HEK293 (cell line): ENCODE results near the gene IGFN1.

Experiments used
- ATF2 ChIP-seq: fragments of 450-650 bp; formaldehyde crosslinking; IDR thresholded peaks from 2 replicates; pipeline ENCODE4 v1.5.1; 2016; ENCODE audit warnings: missing biosample characterization, missing genetic modification characterization, low read depth
- GLI2 ChIP-seq: fragments of 450-650 bp; formaldehyde crosslinking; IDR thresholded peaks from 2 replicates; pipeline ENCODE4; 2017; ENCODE audit warnings: missing biosample characterization, missing genetic modification characterization, low read depth, borderline replicate concordance
- GLIS2 ChIP-seq: fragments of 450-650 bp; formaldehyde crosslinking; IDR thresholded peaks from 2 replicates; pipeline ENCODE4 v1.5.1; 2016; ENCODE audit warnings: missing biosample characterization, missing genetic modification characterization
- HOXD13 ChIP-seq: sonication (generic); formaldehyde crosslinking; IDR thresholded peaks from 2 replicates; pipeline ENCODE4 v1.8.0; 2022; ENCODE audit warnings: missing genetic modification reagents, borderline replicate concordance
- IKZF3 ChIP-seq: fragments of 450-650 bp; IDR thresholded peaks from 2 replicates; pipeline ENCODE4 v1.5.0; 2018; ENCODE audit warnings: missing biosample characterization, mild to moderate bottlenecking, missing genetic modification characterization, moderate library complexity
- REPIN1 ChIP-seq: fragments of 450-650 bp; formaldehyde crosslinking; IDR thresholded peaks from 2 replicates; pipeline ENCODE4 v1.5.1; 2017; ENCODE audit warnings: missing biosample characterization, missing genetic modification characterization, low read depth
- SCRT2 ChIP-seq: fragments of 450-650 bp; formaldehyde crosslinking; IDR thresholded peaks from 2 replicates; pipeline ENCODE4 v1.5.1; 2016; ENCODE audit warnings: missing biosample characterization, missing genetic modification characterization
- SP3 ChIP-seq: fragments of 450-650 bp; formaldehyde crosslinking; IDR thresholded peaks from 2 replicates; pipeline ENCODE4 v1.5.1; 2016; ENCODE audit warnings: missing biosample characterization, missing genetic modification characterization
- TRIM28 ChIP-seq: IDR thresholded peaks from 2 replicates; pipeline ENCODE4 v1.6.1; 2011; ENCODE audit warnings: low read length, control low read depth, borderline replicate concordance
- WT1 ChIP-seq: fragments of 450-650 bp; formaldehyde crosslinking; IDR thresholded peaks from 2 replicates; pipeline ENCODE4 v1.5.1; 2016; ENCODE audit warnings: missing biosample characterization, missing genetic modification characterization
- YY2 ChIP-seq: fragments of 450-650 bp; formaldehyde crosslinking; IDR thresholded peaks from 2 replicates; pipeline ENCODE4 v1.5.1; 2016; ENCODE audit warnings: missing biosample characterization, missing genetic modification characterization
- ZBTB10 ChIP-seq: fragments of 450-650 bp; formaldehyde crosslinking; IDR thresholded peaks from 2 replicates; pipeline ENCODE4 v1.5.1; 2016; ENCODE audit warnings: missing biosample characterization, missing genetic modification characterization
- ZNF10 ChIP-seq: fragments of 450-650 bp; formaldehyde crosslinking; IDR thresholded peaks from 2 replicates; pipeline ENCODE4 v1.5.1; 2017; ENCODE audit warnings: missing biosample characterization, missing genetic modification characterization
- ZNF112 ChIP-seq: fragments of 450-650 bp; formaldehyde crosslinking; IDR thresholded peaks from 2 replicates; pipeline ENCODE4 v1.5.0; 2017; ENCODE audit warnings: missing biosample characterization, missing genetic modification characterization
- ZNF114 ChIP-seq: fragments of 450-650 bp; formaldehyde crosslinking; IDR thresholded peaks from 2 replicates; pipeline ENCODE4 v1.5.0; 2017; ENCODE audit warnings: missing biosample characterization, missing genetic modification characterization
- ZNF140 ChIP-seq: fragments of 450-650 bp; formaldehyde crosslinking; IDR thresholded peaks from 2 replicates; pipeline ENCODE4 v1.5.1; 2016; ENCODE audit warnings: missing biosample characterization, missing genetic modification characterization
- ZNF169 ChIP-seq: fragments of 450-650 bp; formaldehyde crosslinking; IDR thresholded peaks from 2 replicates; pipeline ENCODE4 v1.5.1; 2016; ENCODE audit warnings: missing biosample characterization, missing genetic modification characterization
- ZNF174 ChIP-seq: fragments of 450-650 bp; formaldehyde crosslinking; IDR thresholded peaks from 2 replicates; pipeline ENCODE4 v1.5.0; 2017; ENCODE audit warnings: missing biosample characterization, mild to moderate bottlenecking, missing genetic modification characterization
- ZNF302 ChIP-seq: fragments of 450-650 bp; formaldehyde crosslinking; IDR thresholded peaks from 2 replicates; pipeline ENCODE4 v1.5.1; 2016; ENCODE audit warnings: missing biosample characterization, missing genetic modification characterization, low read depth
- ZNF350 ChIP-seq: fragments of 450-650 bp; formaldehyde crosslinking; IDR thresholded peaks from 2 replicates; pipeline ENCODE4 v1.5.0; 2017; ENCODE audit warnings: missing biosample characterization, mild to moderate bottlenecking, missing genetic modification characterization
- ZNF433 ChIP-seq: fragments of 450-650 bp; formaldehyde crosslinking; IDR thresholded peaks from 2 replicates; pipeline ENCODE4 v1.5.1; 2016; ENCODE audit warnings: missing biosample characterization, missing genetic modification characterization, low read depth
- ZNF48 ChIP-seq: fragments of 450-650 bp; formaldehyde crosslinking; IDR thresholded peaks from 2 replicates; pipeline ENCODE4 v1.5.1; 2016; ENCODE audit warnings: missing biosample characterization, missing genetic modification characterization
- ZNF501 ChIP-seq: fragments of 450-650 bp; formaldehyde crosslinking; IDR thresholded peaks from 2 replicates; pipeline ENCODE4 v1.5.1; 2016; ENCODE audit warnings: missing biosample characterization, missing genetic modification characterization
- ZNF510 ChIP-seq: fragments of 450-650 bp; formaldehyde crosslinking; IDR thresholded peaks from 2 replicates; pipeline ENCODE4 v1.5.1; 2018; ENCODE audit warnings: mild to moderate bottlenecking, missing genetic modification characterization, missing biosample characterization; ENCODE audit not compliant: insufficient replicate concordance
- ZNF548 ChIP-seq: fragments of 450-650 bp; formaldehyde crosslinking; IDR thresholded peaks from 2 replicates; pipeline ENCODE4 v1.5.1; 2016; ENCODE audit warnings: missing biosample characterization, missing genetic modification characterization
- ZNF585B ChIP-seq: fragments of 450-650 bp; formaldehyde crosslinking; IDR thresholded peaks from 2 replicates; pipeline ENCODE4 v1.5.1; 2016; ENCODE audit warnings: missing biosample characterization, missing genetic modification characterization
- ZNF621 ChIP-seq: fragments of 450-650 bp; formaldehyde crosslinking; IDR thresholded peaks from 2 replicates; pipeline ENCODE4 v1.5.1; 2017; ENCODE audit warnings: missing biosample characterization, missing genetic modification characterization
- ZNF629 ChIP-seq: fragments of 450-650 bp; formaldehyde crosslinking; IDR thresholded peaks from 2 replicates; pipeline ENCODE4 v1.5.1; 2017; ENCODE audit warnings: missing biosample characterization, missing genetic modification characterization
- ZNF792 ChIP-seq: fragments of 450-650 bp; formaldehyde crosslinking; IDR thresholded peaks from 2 replicates; pipeline ENCODE4 v1.5.1; 2016; ENCODE audit warnings: missing biosample characterization, missing genetic modification characterization
- ZSCAN23 ChIP-seq: fragments of 450-650 bp; formaldehyde crosslinking; IDR thresholded peaks from 2 replicates; pipeline ENCODE4 v1.5.1; 2016; ENCODE audit warnings: missing biosample characterization, missing genetic modification characterization
- ZXDB ChIP-seq: fragments of 450-650 bp; formaldehyde crosslinking; IDR thresholded peaks from 2 replicates; pipeline ENCODE4 v1.5.1; 2016; ENCODE audit warnings: missing biosample characterization, missing genetic modification characterization
- TF ChIP-seq, protein P1 (sequence below): fragments of 450-650 bp; formaldehyde crosslinking; IDR thresholded peaks from 2 replicates; pipeline ENCODE4 v1.5.1; 2016; ENCODE audit warnings: missing biosample characterization, missing genetic modification characterization
- TF ChIP-seq, protein P2 (sequence below): fragments of 450-650 bp; IDR thresholded peaks from 2 replicates; pipeline ENCODE4 v1.5.1; 2018; ENCODE audit warnings: missing biosample characterization, mild to moderate bottlenecking, missing genetic modification characterization

The IGFN1 gene

GRCh38 chr1:201171063-201172036 lies 19.3 kb upstream of the IGFN1 start (continued):
- TF ChIP-seq ZNF169 (tag by site-specific recombination) (no peak), ZNF629 (tag by site-specific recombination) (peak; percentile 98), REPIN1 (tag by site-specific recombination) (no peak), ZBTB10 (peak; percentile 66; the same call in 1 of the 2 replicates), ZNF350 (no peak), ZNF112 (tag by site-specific recombination) (no peak), ZNF10 (tag by site-specific recombination) (no peak), ZNF140 (no peak), GLIS2 (tag by site-specific recombination) (peak; percentile 98), GLI2 (tag by site-specific recombination) (no peak), ZNF433 (tag by site-specific recombination) (no peak), WT1 (peak; percentile 31), ZNF792 (tag by site-specific recombination) (no peak), HOXD13 (CRISPR knock-in tag) (no peak), ZXDB (tag by site-specific recombination) (peak; percentile 23; the same call in 1 of the 2 replicates), ZNF114 (tag by site-specific recombination) (no peak), SP3 (tag by site-specific recombination) (peak; percentile 43; the same call in 1 of the 2 replicates), ZNF621 (tag by site-specific recombination) (no peak), ZNF548 (tag by site-specific recombination) (no peak), ZNF48 (tag by site-specific recombination) (no peak), SCRT2 (peak; percentile 93), IKZF3 (tag by site-specific recombination) (0 out of 2 replicates have a peak, but pooled peaks have one; percentile 83), ZNF510 (tag by site-specific recombination) (no peak), ZNF501 (peak; percentile 25; the same call in 1 of the 2 replicates), ZSCAN23 (0 out of 2 replicates have a peak, but pooled peaks have one; percentile 8), ATF2 (tag by site-specific recombination) (peak; percentile 99), ZNF302 (tag by site-specific recombination) (no peak), YY2 (tag by site-specific recombination) (no peak), TRIM28 (peak; percentile 89), ZNF174 (tag by site-specific recombination) (no peak; the same call in 1 of the 2 replicates), ZNF585B (tag by site-specific recombination) (no peak)
- TF ChIP-seq, protein P1, sequence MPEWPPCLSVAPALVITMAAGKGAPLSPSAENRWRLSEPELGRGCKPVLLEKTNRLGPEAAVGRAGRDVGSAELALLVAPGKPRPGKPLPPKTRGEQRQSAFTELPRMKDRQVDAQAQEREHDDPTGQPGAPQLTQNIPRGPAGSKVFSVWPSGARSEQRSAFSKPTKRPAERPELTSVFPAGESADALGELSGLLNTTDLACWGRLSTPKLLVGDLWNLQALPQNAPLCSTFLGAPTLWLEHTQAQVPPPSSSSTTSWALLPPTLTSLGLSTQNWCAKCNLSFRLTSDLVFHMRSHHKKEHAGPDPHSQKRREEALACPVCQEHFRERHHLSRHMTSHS (tag by site-specific recombination): no peak
- TF ChIP-seq, protein P2, sequence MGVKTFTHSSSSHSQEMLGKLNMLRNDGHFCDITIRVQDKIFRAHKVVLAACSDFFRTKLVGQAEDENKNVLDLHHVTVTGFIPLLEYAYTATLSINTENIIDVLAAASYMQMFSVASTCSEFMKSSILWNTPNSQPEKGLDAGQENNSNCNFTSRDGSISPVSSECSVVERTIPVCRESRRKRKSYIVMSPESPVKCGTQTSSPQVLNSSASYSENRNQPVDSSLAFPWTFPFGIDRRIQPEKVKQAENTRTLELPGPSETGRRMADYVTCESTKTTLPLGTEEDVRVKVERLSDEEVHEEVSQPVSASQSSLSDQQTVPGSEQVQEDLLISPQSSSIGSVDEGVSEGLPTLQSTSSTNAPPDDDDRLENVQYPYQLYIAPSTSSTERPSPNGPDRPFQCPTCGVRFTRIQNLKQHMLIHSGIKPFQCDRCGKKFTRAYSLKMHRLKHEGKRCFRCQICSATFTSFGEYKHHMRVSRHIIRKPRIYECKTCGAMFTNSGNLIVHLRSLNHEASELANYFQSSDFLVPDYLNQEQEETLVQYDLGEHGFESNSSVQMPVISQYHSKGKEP (tag by site-specific recombination): peak; percentile 46; the same call in 1 of the 2 replicates
